ENCODE data around the gene CEP83. TPM values are rescaled to one million over a fixed set of nuclear protein-coding genes. Genes with fewer than 3 reads are reported as not detected.

The CEP83 gene
- total RNA-seq, 4 donors from 2014 or later, result 7.9 to 25.9 (median 11.4) TPM

DNA sequence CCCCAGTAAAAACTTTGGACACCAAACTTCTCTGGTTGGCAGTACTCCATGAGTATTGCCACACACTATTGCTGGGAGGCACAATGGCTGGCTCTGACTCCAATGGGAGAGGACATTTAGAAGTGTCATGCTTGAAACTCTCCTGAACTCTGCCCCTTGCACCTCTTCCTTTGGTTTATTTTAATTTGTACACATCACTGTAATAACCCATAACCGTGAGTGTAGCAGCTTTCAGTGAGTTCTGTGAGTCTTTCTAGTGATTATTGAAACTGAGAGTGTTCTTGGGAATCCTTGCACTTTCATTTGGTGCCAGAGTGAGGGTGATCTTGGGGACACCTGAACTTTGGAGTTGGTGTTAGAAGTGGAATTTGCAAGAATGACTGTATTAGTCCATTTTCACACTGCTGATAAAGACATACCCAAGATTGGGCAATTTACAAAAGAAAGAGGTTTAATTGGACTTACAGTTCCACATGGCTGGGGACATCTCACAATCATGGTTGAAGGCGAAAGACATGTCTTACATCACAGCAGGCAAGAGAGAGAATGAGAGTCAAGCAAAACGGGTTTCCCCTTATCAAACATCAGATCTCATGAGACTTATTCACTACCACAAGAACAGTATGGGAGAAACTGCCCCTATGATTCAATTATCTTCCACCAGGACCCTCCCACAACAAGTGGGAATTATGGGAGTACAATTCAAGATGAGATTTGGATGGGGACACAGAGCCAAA, 41.3 kb upstream of the CEP83 start:
- Histone ChIP-seq H3K9me3 (peaks cover 0 to 4% (median 0%) of the 10 kb centered on the region in 3 donors), H3K27ac (no peak overlapping the region), H3K4me1 (no peaks in the 10 kb centered on the region), H3K36me3 (no peaks in the 10 kb centered on the region), H3K27me3 (no peaks in the 10 kb centered on the region), H3K4me3 (no peak overlapping the region)
- TF ChIP-seq, protein P1, sequence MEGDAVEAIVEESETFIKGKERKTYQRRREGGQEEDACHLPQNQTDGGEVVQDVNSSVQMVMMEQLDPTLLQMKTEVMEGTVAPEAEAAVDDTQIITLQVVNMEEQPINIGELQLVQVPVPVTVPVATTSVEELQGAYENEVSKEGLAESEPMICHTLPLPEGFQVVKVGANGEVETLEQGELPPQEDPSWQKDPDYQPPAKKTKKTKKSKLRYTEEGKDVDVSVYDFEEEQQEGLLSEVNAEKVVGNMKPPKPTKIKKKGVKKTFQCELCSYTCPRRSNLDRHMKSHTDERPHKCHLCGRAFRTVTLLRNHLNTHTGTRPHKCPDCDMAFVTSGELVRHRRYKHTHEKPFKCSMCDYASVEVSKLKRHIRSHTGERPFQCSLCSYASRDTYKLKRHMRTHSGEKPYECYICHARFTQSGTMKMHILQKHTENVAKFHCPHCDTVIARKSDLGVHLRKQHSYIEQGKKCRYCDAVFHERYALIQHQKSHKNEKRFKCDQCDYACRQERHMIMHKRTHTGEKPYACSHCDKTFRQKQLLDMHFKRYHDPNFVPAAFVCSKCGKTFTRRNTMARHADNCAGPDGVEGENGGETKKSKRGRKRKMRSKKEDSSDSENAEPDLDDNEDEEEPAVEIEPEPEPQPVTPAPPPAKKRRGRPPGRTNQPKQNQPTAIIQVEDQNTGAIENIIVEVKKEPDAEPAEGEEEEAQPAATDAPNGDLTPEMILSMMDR (IDR thresholded peaks at IDR 0.05), result no peak
- no peak for TF ChIP-seq POLR2A (IDR thresholded peaks at IDR 0.05)
- no peak for DNase-seq
- intact Hi-C loops (cut with DNase I), result no loop called here
- WGBS, 2 donors, result 38 to 73% methylated on average over 3 of the region's 3 CpGs

DNA sequence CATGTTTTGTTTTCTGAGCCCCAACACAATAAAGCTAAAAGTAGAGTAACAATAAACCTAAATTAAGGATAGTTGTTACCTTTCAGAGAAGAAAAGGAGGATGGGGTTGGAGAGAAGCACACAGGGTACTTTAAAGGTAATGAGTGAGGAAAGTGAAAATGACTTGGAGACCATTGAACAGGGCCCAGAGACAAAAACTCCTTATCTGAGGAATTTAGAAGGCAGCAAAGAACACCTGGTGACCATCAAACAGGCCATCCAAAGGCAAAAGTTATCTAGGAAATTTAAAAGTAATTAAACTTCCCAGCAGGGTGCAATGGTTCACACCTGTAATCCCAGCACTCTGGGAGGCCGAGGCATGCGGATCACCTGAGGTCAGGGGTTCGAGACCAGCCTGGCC, 39.0 kb upstream of the CEP83 start:
- no peak for DNase-seq
- no peak for TF ChIP-seq POLR2A (IDR thresholded peaks at IDR 0.05)
- TF ChIP-seq, protein P1 (IDR thresholded peaks at IDR 0.05), result no peak
- intact Hi-C loops (cut with DNase I), result no loop called here
- Histone ChIP-seq H3K4me1 (no peaks in the 10 kb centered on the region), H3K27me3 (no peaks in the 10 kb centered on the region), H3K9me3 (peaks cover 0 to 4% (median 0%) of the 10 kb centered on the region in 3 donors), H3K27ac (no peak overlapping the region), H3K4me3 (no peak overlapping the region), H3K36me3 (no peaks in the 10 kb centered on the region)
- WGBS, 2 donors, result 56 to 79% methylated on average over 3 of the region's 3 CpGs

DNA sequence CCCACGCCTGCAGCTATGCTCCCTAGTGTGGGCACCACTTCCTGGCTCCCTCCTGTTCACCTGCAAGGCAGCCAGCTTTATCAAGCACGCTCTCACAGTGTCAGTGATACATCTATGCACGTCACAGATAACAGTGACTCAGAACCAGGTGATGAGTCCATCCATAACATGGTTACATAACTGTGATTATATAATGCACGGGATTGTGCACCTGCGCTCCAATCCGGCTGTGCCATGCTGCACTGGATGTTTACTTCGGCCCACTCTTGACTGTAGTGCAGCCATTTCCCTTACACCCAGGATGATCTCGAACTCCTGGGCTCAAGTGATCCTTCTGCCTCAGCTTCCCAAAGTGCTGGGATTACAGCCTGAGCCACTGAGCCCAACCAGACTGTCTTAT, 38.4 kb upstream of the CEP83 start:
- DNase-seq, result no peak
- TF ChIP-seq, protein P1 (IDR thresholded peaks at IDR 0.05), result no peak
- TF ChIP-seq POLR2A (IDR thresholded peaks at IDR 0.05), result no peak
- 69 to 90% methylated on average over 6 to 8 of the region's 8 CpGs for WGBS, 2 donors
- no peaks in the 10 kb centered on the region for H3K36me3 ChIP-seq
- intact Hi-C loops (cut with DNase I), result no loop called here
- no peaks in the 10 kb centered on the region for H3K27me3 ChIP-seq
- no peaks in the 10 kb centered on the region for H3K4me1 ChIP-seq
- no peak overlapping the region for H3K4me3 ChIP-seq
- peaks cover 0 to 4% (median 0%) of the 10 kb centered on the region in 3 donors for H3K9me3 ChIP-seq
- H3K27ac ChIP-seq, result no peak overlapping the region

DNA sequence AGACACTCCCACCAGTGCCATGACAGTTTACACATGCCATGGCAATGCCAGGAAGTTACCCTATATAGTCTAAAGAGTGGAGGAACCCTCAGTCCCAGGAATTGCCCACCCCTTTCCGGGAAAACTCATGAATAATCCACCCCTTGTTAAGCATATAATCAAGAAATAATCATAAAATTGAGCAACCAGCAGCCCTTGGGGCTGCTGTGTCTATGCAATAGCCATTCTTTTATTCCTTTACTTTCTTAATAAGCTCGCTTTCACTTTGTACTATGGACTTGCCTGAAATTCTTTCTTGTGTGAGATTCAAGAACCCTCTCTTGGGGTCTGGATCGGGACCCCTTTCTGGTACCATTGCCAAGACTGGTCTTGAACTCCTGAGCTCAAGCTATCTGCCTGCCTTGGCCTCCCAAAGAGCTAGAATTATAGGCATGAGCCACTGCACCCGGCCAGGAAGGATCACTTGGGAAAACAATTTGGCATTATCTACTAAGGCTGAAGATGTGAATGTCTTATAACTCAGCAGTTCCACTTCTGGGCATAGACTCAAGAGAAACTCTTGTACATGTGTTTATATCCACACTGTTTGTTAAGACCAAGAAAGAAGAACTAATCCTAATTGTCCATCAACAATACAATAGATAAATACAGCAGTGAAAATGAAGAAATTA, 35.9 kb upstream of the CEP83 start:
- no peaks in the 10 kb centered on the region for H3K9me3 ChIP-seq
- TF ChIP-seq, protein P1 (IDR thresholded peaks at IDR 0.05), result no peak
- H3K36me3 ChIP-seq, result no peaks in the 10 kb centered on the region
- no peaks in the 10 kb centered on the region for H3K4me1 ChIP-seq
- H3K27ac ChIP-seq, result no peak overlapping the region
- no peak for DNase-seq
- intact Hi-C loops (cut with DNase I), result no loop called here
- H3K27me3 ChIP-seq, result no peaks in the 10 kb centered on the region
- WGBS, 2 donors, result 55 to 82% methylated on average over 4 of the region's 4 CpGs
- H3K4me3 ChIP-seq, result no peak overlapping the region

DNA sequence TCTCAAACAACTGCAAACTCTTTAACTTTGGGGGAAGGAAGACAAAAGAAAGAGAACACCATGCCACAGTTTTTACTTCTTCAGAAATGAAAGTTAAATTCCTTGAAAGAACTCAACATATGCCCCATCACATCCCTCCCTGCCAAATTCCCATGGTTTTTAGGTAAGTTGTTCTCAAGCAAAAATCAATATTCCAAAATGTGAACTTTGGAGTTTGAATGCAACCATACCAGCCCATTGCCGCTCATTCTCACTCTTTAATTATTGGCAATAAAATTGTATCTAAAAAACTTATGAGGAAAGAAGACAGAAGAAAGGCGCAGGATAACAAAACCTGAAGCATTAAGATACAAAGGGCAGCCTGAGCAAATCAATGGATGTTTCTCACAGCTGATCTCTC, 31.8 kb upstream of the CEP83 start:
- no peaks in the 10 kb centered on the region for H3K27me3 ChIP-seq
- no peaks in the 10 kb centered on the region for H3K4me1 ChIP-seq
- H3K36me3 ChIP-seq, result no peaks in the 10 kb centered on the region
- no peak overlapping the region for H3K4me3 ChIP-seq
- no peak for DNase-seq
- 85 to 91% methylated on average over 2 of the region's 2 CpGs for WGBS, 2 donors
- no peak overlapping the region for H3K27ac ChIP-seq
- TF ChIP-seq POLR2A (IDR thresholded peaks at IDR 0.05), result no peak
- TF ChIP-seq, protein P1 (IDR thresholded peaks at IDR 0.05), result no peak
- intact Hi-C loops (cut with DNase I), result no loop called here
- H3K9me3 ChIP-seq, result no peaks in the 10 kb centered on the region
